Measurements from ENCODE around the gene DIS3L2.

DIS3L2 gene

DNA sequence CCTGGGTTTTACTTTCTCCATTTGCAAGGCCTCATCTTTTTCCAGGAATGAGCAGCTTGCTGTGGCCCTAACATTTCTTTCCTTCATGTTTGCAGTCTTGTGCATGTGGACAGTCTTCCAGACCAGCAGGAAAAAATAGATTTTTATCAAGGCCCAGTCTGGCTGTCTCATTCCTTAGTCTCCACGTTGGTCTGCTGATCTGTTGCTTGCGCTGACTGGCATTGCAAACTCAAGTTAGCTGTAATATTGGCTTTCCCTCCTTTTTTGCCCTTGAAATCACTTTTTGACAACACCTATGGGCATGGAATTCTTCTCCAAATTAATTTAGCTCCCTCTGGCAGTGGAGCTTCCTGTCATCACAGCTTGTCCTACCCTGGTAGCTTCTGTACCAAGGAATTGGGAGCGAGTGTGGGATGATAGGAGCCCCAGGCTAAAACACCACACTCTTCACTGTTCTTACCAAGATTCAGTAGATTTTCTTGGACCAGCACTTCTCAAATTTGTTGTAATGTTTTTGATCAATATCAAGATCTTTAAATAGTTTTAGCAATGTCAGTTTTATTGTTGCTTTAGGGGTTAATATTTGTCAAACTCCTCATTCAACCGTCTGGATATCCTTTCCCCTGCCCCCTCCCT, 48.2 kb downstream of the DIS3L2 start:
- H3K27me3 ChIP-seq (ENCODE audit: insufficient read depth, low read length, poor library complexity, severe bottlenecking) = no peaks in the 10 kb centered on the region
- no peak overlapping the region for H3K9ac ChIP-seq (ENCODE audit: low read depth, low read length, poor library complexity, severe bottlenecking)
- H3K4me1 ChIP-seq (ENCODE audit: insufficient read depth, low read length, poor library complexity, severe bottlenecking) = peaks cover 15% of the 10 kb centered on the region
- H3K36me3 ChIP-seq (ENCODE audit: insufficient read depth, low read length) = no peaks in the 10 kb centered on the region
- peaks cover 9% of the 10 kb centered on the region for H3K79me2 ChIP-seq (ENCODE audit: insufficient read depth, low read length)
- no peak for TF ChIP-seq EZH2phosphoT487 (IDR thresholded peaks at IDR 0.05; ENCODE audit: borderline replicate concordance)
- TF ChIP-seq, protein P1, sequence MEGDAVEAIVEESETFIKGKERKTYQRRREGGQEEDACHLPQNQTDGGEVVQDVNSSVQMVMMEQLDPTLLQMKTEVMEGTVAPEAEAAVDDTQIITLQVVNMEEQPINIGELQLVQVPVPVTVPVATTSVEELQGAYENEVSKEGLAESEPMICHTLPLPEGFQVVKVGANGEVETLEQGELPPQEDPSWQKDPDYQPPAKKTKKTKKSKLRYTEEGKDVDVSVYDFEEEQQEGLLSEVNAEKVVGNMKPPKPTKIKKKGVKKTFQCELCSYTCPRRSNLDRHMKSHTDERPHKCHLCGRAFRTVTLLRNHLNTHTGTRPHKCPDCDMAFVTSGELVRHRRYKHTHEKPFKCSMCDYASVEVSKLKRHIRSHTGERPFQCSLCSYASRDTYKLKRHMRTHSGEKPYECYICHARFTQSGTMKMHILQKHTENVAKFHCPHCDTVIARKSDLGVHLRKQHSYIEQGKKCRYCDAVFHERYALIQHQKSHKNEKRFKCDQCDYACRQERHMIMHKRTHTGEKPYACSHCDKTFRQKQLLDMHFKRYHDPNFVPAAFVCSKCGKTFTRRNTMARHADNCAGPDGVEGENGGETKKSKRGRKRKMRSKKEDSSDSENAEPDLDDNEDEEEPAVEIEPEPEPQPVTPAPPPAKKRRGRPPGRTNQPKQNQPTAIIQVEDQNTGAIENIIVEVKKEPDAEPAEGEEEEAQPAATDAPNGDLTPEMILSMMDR (conservative IDR thresholded peaks at IDR 0.05; ENCODE audit: low read length) = no peak
- no peaks in the 10 kb centered on the region for H4K20me1 ChIP-seq (ENCODE audit: insufficient read depth, low read length, poor library complexity, severe bottlenecking)
- H3K4me3 ChIP-seq (ENCODE audit: low read length, poor library complexity, severe bottlenecking) = no peak overlapping the region
- no peaks in the 10 kb centered on the region for H3K9me2 ChIP-seq (replicated peaks; ENCODE audit: low read depth, low read length)
- H3F3A ChIP-seq (ENCODE audit: low read depth) = no peaks in the 10 kb centered on the region
- H3K4me2 ChIP-seq (ENCODE audit: low read depth, low read length, poor library complexity, severe bottlenecking) = no peak overlapping the region
- H3K9me3 ChIP-seq (ENCODE audit: insufficient read depth, low read depth, low read length) = no peaks in the 10 kb centered on the region
- H2AFZ ChIP-seq (ENCODE audit: low read length) = no peak overlapping the region

DNA sequence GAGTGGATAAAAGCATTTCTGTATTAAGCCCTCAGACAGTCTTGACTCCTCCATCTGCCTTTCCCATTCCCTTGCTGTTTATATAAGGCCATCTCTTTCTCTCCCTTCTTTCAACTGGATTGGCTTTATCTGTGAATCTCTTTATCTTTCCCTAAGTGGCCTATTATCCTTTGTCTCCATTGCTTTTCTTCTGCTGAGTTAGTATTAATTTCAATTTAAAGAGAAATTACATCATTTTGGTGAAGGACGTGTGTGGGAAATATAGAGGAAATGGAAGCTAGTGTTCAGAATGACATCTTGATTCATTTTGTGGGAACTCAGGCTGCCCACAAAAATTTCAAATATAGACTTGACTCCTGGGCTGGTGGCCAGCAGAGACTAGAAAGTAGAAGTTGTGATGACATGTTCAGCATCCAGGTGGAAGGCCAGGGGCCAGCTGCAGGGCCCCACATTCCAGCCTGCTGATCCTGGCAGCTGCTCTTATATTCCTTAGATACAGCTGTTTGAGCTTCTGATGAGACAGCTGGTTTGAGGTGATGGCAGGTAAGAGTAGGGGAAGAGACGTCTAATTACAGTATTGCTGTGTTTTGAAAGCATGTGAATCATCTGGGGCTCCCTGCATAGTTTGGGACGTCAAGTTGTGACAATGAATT, 52.3 kb downstream of the DIS3L2 start:
- Histone ChIP-seq H3K36me3 (ENCODE audit: insufficient read depth, low read length) (peaks cover 13% of the 10 kb centered on the region; the same call in 1 of the 2 replicates), H2AFZ (ENCODE audit: low read length) (no peak overlapping the region), H3K27me3 (ENCODE audit: insufficient read depth, low read length, poor library complexity, severe bottlenecking) (no peaks in the 10 kb centered on the region), H4K20me1 (ENCODE audit: insufficient read depth, low read length, poor library complexity, severe bottlenecking) (no peaks in the 10 kb centered on the region), H3K9me2 (replicated peaks; ENCODE audit: low read depth, low read length) (no peaks in the 10 kb centered on the region), H3K9me3 (ENCODE audit: insufficient read depth, low read depth, low read length) (no peaks in the 10 kb centered on the region), H3K9ac (ENCODE audit: low read depth, low read length, poor library complexity, severe bottlenecking) (no peak overlapping the region), H3K4me3 (ENCODE audit: low read length, poor library complexity, severe bottlenecking) (no peak overlapping the region), H3F3A (ENCODE audit: low read depth) (no peaks in the 10 kb centered on the region), H3K79me2 (ENCODE audit: insufficient read depth, low read length) (no peaks in the 10 kb centered on the region), H3K4me2 (ENCODE audit: low read depth, low read length, poor library complexity, severe bottlenecking) (no peak overlapping the region), H3K4me1 (ENCODE audit: insufficient read depth, low read length, poor library complexity, severe bottlenecking) (peaks cover 11% of the 10 kb centered on the region)
- TF ChIP-seq EZH2phosphoT487 (IDR thresholded peaks at IDR 0.05; ENCODE audit: borderline replicate concordance) = no peak
- TF ChIP-seq, protein P1 (conservative IDR thresholded peaks at IDR 0.05; ENCODE audit: low read length) = no peak

DNA sequence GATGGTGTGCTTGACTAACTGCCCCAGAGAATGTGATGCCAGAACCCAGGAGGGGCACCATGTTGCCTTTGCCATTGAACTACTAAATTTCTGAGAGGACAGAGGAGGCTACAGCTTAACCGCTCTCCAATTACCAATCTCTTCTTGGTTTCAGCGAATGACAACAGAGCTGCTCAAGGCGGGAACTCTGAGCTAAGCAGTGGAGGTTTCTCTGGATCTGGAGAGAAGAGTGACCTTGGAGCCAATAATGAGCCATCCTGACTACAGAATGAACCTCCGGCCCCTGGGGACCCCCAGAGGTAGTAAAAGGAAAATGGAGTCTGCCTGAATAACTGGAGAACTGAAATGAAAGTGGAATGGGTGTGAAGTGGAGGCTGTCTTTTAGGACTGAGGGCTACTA, 53.2 kb downstream of the DIS3L2 start:
- H3K79me2 ChIP-seq (ENCODE audit: insufficient read depth, low read length) = no peaks in the 10 kb centered on the region
- no peaks in the 10 kb centered on the region for H3K9me2 ChIP-seq (replicated peaks; ENCODE audit: low read depth, low read length)
- H2AFZ ChIP-seq (ENCODE audit: low read length) = no peak overlapping the region
- no peak overlapping the region for H3K4me3 ChIP-seq (ENCODE audit: low read length, poor library complexity, severe bottlenecking)
- H3K4me2 ChIP-seq (ENCODE audit: low read depth, low read length, poor library complexity, severe bottlenecking) = no peak overlapping the region
- H3K9me3 ChIP-seq (ENCODE audit: insufficient read depth, low read depth, low read length) = no peaks in the 10 kb centered on the region
- H3K36me3 ChIP-seq (ENCODE audit: insufficient read depth, low read length) = peaks cover 21% of the 10 kb centered on the region; the same call in 1 of the 2 replicates
- TF ChIP-seq, protein P1 (conservative IDR thresholded peaks at IDR 0.05; ENCODE audit: low read length) = no peak
- no peak for TF ChIP-seq EZH2phosphoT487 (IDR thresholded peaks at IDR 0.05; ENCODE audit: borderline replicate concordance)
- no peak overlapping the region for H3K9ac ChIP-seq (ENCODE audit: low read depth, low read length, poor library complexity, severe bottlenecking)
- H4K20me1 ChIP-seq (ENCODE audit: insufficient read depth, low read length, poor library complexity, severe bottlenecking) = no peaks in the 10 kb centered on the region
- no peaks in the 10 kb centered on the region for H3F3A ChIP-seq (ENCODE audit: low read depth)
- peaks cover 5% of the 10 kb centered on the region for H3K4me1 ChIP-seq (ENCODE audit: insufficient read depth, low read length, poor library complexity, severe bottlenecking)
- no peaks in the 10 kb centered on the region for H3K27me3 ChIP-seq (ENCODE audit: insufficient read depth, low read length, poor library complexity, severe bottlenecking)
